HG03558 (cell line): ENCODE results near the gene NUCB1.

Experiments
- ATAC-seq: cut with Tn5 transposase; IDR thresholded peaks from one replicate; pipeline ENCODE4 v1.9.1; 2021; ENCODE audit warnings: moderate number of reproducible peaks; ENCODE audit not compliant: unreplicated experiment; ENCODE audit errors: extremely low read depth

Gene NUCB1

DNA sequence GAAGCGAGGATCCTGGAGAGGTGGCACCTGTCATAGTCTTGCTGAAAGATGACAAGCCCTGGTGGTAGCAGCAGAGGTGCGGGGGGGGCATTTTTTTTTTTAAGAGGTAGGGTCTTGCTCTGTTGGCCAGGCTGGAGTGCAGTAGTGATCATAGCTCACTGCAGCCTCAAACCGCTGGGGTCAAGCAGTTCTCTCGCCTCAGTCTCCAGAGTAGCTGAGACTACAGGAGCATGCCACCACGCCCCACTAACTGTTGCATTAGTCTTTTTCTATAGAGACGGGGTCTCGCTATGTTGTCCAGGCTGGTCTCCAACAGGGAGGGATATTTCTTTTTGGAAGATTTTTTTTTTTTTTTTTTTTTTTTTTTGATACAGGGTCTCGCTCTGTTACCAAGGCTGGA is 57.9 kb downstream of the NUCB1 start:
- no peak for ATAC-seq

DNA sequence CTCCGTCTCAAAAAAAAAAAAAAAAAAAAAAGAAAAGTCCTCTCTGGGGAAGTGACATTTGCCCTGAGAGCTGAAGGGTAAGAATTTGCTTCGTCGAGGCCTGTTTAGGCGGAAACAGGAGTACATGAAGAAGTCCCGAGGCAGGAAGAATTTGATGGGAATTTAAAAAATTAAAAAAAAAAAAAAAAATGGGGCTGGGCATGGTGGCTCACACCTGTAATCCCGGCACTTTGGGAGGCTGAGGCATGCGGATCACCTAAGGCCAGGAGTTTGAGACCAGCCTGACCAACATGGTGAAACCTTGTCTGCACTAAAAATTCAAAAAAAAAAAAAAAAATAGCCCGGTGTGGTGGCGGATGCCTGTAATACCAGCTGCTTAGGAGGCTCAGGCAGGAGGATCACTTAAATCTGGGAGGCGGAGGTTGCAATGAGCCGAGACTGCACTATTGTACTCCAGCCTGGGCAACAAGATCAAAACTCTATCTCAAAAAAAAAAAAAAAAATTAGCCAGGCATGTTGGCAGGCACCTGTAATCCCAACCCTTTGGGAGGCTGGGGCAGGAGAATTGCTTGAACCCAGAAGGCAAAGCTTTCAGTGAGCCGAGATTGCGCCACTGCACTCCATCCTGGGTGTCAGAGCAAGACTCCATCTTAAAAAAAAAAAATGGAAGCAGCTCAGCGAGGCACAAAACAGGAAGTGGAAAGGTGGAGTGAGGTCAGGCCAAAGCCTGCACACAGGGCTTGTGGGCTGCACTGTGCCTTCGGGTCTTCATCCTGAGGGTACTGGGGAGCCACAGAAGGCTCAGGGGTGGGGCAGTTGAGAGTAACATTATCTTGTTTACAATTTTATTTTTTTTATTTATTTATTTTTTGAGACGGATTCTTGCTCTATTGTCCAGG is 59.5 kb downstream of the NUCB1 start:
- no peak for ATAC-seq

GRCh38 chr19:48961051-48961649 is 61.0 kb downstream of the NUCB1 start:
- ATAC-seq: no peak

DNA sequence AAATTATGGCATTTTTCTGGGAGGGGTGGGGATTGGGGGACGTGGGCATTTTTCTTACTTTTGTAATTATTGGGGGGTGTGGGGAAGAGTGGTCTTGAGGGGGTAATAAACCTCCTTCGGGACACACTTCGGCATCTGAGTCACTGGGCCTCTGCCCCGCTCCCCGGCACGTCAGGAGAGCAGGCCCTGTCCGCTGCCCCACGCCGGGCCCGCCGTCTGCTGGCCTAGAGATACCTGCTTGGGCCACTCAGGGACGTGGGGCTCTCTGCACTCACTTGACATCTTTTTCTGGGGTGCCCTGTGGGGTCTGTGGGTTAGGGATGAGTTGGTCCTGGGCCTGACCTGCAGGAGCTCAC is 61.5 kb downstream of the NUCB1 start:
- ATAC-seq: no peak

DNA sequence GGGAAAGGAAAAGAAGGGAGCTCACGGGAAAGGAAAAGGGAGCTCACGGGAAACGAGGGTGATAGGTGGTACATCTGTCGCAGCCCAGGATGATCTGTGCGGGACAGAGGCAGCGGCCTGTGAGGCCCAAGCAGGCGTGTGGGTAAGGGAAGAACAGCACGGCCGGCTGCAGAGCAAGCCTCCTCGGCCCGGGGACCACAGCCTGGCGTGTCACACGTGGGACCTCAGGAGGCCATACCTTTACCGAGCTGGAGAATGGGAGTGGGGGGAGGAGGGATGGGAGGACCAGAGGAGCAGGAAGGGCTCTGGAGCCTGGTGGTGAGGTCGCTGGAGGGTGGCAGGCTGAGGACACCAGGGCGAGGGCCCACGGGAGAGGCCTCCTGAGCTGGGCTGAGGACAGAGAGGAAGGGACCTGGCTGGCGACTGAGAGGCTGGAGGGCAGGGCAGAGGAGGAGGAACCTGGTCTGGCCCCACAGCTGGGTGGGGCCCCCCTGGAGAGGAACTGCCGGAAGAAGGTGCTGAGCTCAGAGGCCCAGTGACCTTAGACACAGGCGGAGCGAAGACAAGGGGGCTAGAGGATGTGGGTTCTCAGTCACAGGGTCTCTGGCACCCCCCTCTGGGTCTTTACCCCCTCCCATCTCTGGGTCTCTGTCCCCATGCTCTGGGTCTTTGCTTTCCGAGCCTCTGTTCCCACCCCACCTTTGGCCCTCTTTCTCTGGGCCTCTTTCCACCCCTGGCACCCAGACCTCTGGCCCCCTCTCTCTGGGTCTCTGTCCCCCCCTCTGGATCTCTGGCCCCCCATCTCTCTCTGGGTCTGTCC is 62.1 kb downstream of the NUCB1 start:
- no peak for ATAC-seq

GRCh38 chr19:48962849-48963165 is 62.7 kb downstream of the NUCB1 start:
- ATAC-seq: no peak

GRCh38 chr19:48963371-48964204 is 63.5 kb downstream of the NUCB1 start:
- ATAC-seq: no peak

- no peak for ATAC-seq
Observed at GRCh38 chr19:48964205-48965039, 64.3 kb downstream of the NUCB1 start.

- ATAC-seq: peak; percentile 24
Observed at GRCh38 chr19:48965040-48965805, 65.1 kb downstream of the NUCB1 start, which contains the start of gene FTL. Gene FTL (plus strand): TSS chr19:48965309. CDS start chr19:48965508, 199 bp downstream.

- ATAC-seq: peak; percentile 12
Observed at GRCh38 chr19:48965806-48966540, 65.9 kb downstream of the NUCB1 start.

GRCh38 chr19:48966541-48967345 is 66.6 kb downstream of the NUCB1 start:
- no peak for ATAC-seq

GRCh38 chr19:48967346-48968178 is 67.5 kb downstream of the NUCB1 start:
- ATAC-seq: no peak

GRCh38 chr19:48968179-48968661 is 68.1 kb downstream of the NUCB1 start:
- ATAC-seq: no peak

DNA sequence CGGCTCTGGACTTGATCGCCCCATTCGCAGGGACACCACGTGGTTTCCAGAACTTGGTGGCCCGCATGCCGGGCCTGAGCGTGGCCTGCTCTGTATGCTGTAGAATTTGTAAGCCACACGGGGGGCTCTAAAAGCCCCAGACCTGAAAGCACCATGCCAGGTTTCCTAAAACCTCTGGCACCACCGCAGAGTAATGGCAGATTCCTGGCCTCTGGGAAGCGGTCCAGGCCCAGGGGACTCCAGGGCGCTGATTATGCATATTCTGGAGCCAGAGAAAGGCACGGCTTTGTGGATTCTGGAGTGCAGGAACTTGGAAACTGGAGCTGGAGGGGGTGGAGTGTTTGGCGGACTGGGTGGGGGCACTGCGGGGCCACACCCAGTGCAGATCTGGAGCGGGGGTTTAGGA is 68.7 kb downstream of the NUCB1 start:
- ATAC-seq: no peak

GRCh38 chr19:48969276-48970138 is 69.4 kb downstream of the NUCB1 start:
- ATAC-seq: no peak
